ENCODE measurements around the gene GRPEL2. TPM values are rescaled to one million over a fixed set of nuclear protein-coding genes. Genes with fewer than 3 reads are reported as not detected.

The GRPEL2 gene
- total and polyA plus RNA-seq, 2 experiments from 2014 or later: 7.6 to 19.6 TPM

DNA sequence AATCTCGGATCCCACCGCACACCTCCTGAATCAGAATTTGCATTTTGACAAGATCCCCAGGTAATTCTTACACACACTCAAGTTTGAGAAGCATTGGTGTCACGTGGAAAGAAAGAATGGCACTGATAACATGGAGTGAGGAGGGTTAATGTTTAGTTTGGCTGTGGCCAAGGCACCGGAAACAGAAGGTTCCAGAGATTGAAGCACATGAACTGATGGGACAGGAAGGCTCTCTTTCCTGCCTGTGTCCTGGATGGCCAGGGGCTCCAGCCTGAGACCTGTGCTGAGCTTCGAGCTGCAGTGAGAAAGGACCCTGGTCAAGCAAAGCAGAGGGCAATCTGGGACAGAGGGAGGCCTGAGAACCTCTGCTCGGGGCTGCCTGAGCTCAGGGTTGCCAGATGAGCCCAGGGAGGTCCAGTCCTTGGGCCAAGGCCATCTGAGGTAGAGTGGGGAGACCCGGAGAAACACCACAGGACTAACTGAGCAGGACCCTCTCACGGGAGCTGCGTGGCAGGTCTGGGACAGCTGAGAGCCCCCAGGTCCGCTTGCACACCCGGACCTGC lies 46.4 kb upstream of the GRPEL2 start:
- H3K27me3 ChIP-seq: no peaks in the 10 kb centered on the region
- H3K27ac ChIP-seq: no peak overlapping the region
- DNase-seq (ENCODE audit: low spot score): no peak
- H3K9me2 ChIP-seq (replicated peaks; ENCODE audit: insufficient read depth): no peaks in the 10 kb centered on the region
- H3K4me3 ChIP-seq: no peak overlapping the region
- no peaks in the 10 kb centered on the region for H3K36me3 ChIP-seq (replicated peaks; ENCODE audit: insufficient read depth, low read depth)
- peaks cover 13% of the 10 kb centered on the region for H3K4me1 ChIP-seq (ENCODE audit: insufficient read depth)
- no peaks in the 10 kb centered on the region for H3K9me3 ChIP-seq (ENCODE audit: low read depth)
- no peak for TF ChIP-seq EZH2phosphoT487 (IDR thresholded peaks at IDR 0.05; ENCODE audit: low read depth, severe bottlenecking, unreplicated experiment)
- TF ChIP-seq CTCF (IDR thresholded peaks at IDR 0.05; ENCODE audit: poor library complexity): no peak
- TF ChIP-seq EZH2 (IDR thresholded peaks at IDR 0.05; ENCODE audit: borderline replicate concordance): no peak
- H4K20me1 ChIP-seq (ENCODE audit: insufficient read depth, poor library complexity, severe bottlenecking): no peaks in the 10 kb centered on the region
- no peaks in the 10 kb centered on the region for H3K79me2 ChIP-seq
- H2AFZ ChIP-seq: no peak overlapping the region
- no peak overlapping the region for H3K4me2 ChIP-seq
- WGBS (ENCODE audit: low lambda C conversion rate, missing lambda C conversion rate): 87% methylated on average over 11 of the region's 11 CpGs

DNA sequence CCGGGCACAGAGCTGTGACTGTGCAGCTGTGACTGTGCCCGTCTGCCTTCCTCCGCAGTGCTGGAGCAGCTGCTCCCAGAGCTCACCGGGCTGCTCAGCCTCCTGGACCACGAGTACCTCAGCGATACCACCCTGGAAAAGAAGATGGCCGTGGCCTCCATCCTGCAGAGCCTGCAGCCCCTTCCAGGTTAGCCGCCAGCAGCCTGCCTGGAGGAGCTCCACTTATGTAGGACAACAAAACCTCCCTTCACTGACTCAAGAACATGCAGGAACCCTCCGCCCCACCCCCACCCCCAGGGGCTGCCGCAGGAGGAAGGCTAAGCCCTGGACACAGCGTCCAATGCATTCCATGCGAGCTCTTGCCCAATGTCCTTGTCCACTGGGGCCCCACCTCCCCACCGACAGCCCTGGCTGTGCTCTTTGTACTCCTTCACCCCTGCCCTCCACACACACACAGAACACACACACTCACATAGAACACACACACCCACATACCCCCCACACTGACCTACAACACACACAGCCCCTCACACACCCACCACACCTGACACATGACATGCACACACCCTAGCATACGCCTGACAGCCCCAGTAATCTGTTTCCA lies 45.7 kb upstream of the GRPEL2 start:
- H3K36me3 ChIP-seq (replicated peaks; ENCODE audit: insufficient read depth, low read depth): no peaks in the 10 kb centered on the region
- no peak overlapping the region for H3K27ac ChIP-seq
- H3K79me2 ChIP-seq: no peaks in the 10 kb centered on the region
- peaks cover 13% of the 10 kb centered on the region for H3K4me1 ChIP-seq (ENCODE audit: insufficient read depth)
- H3K4me2 ChIP-seq: no peak overlapping the region
- no peaks in the 10 kb centered on the region for H3K9me3 ChIP-seq (ENCODE audit: low read depth)
- no peak for DNase-seq (ENCODE audit: low spot score)
- H3K9me2 ChIP-seq (replicated peaks; ENCODE audit: insufficient read depth): no peaks in the 10 kb centered on the region
- no peaks in the 10 kb centered on the region for H4K20me1 ChIP-seq (ENCODE audit: insufficient read depth, poor library complexity, severe bottlenecking)
- 86% methylated on average over 14 of the region's 14 CpGs for WGBS (ENCODE audit: low lambda C conversion rate, missing lambda C conversion rate)
- no peak overlapping the region for H2AFZ ChIP-seq
- no peaks in the 10 kb centered on the region for H3K27me3 ChIP-seq
- TF ChIP-seq CTCF (IDR thresholded peaks at IDR 0.05; ENCODE audit: poor library complexity): no peak
- H3K4me3 ChIP-seq: no peak overlapping the region

DNA sequence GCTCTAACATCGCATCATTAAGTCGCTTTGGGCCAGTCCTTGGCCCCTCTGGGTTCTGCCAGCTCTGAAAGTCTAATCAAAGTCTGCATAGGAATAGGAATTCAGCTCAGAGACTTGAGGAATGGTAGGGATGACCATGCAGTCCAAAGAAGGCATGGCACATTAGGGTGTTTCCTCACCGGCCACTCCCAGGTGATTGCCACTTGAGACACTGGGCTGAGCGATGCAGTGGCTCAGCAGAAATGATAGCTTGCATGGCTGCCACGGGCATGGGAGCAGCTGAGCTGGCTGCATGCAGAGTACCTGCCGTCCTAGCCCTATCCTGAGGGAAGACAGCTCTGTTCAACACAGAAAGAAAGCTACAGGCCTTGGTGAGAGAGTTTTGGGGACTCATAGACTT lies 44.9 kb upstream of the GRPEL2 start:
- no peaks in the 10 kb centered on the region for H3K79me2 ChIP-seq
- H3K4me1 ChIP-seq (ENCODE audit: insufficient read depth): peaks cover 13% of the 10 kb centered on the region
- H4K20me1 ChIP-seq (ENCODE audit: insufficient read depth, poor library complexity, severe bottlenecking): no peaks in the 10 kb centered on the region
- H3K4me2 ChIP-seq: no peak overlapping the region
- no peak for DNase-seq (ENCODE audit: low spot score)
- H3K36me3 ChIP-seq (replicated peaks; ENCODE audit: insufficient read depth, low read depth): no peaks in the 10 kb centered on the region
- H2AFZ ChIP-seq: no peak overlapping the region
- no peaks in the 10 kb centered on the region for H3K9me3 ChIP-seq (ENCODE audit: low read depth)
- no peak overlapping the region for H3K27ac ChIP-seq
- WGBS (ENCODE audit: low lambda C conversion rate, missing lambda C conversion rate): 87% methylated on average over 6 of the region's 6 CpGs
- no peaks in the 10 kb centered on the region for H3K9me2 ChIP-seq (replicated peaks; ENCODE audit: insufficient read depth)
- H3K27me3 ChIP-seq: no peaks in the 10 kb centered on the region
- TF ChIP-seq CTCF (IDR thresholded peaks at IDR 0.05; ENCODE audit: poor library complexity): no peak
- no peak for TF ChIP-seq EZH2 (IDR thresholded peaks at IDR 0.05; ENCODE audit: borderline replicate concordance)
- TF ChIP-seq EZH2phosphoT487 (IDR thresholded peaks at IDR 0.05; ENCODE audit: low read depth, severe bottlenecking, unreplicated experiment): no peak
- no peak overlapping the region for H3K4me3 ChIP-seq

All from hepatocyte (in vitro differentiated cells).